Choroid plexus epithelial cell (primary cell): ENCODE results near the gene PRRT4.
A peak's percentile ranks its signal among the peaks of the same experiment; 100 is the strongest.

Experiments
- DNase-seq: peaks from one replicate; pipeline ENCODE4 v3.0.0-alpha.2; 2010; ENCODE audit warnings: low read depth
- H3K4me3 ChIP-seq: 2 replicates; pipeline ENCODE4 v1.5.1; 2011; ENCODE audit warnings: low read depth, mild to moderate bottlenecking, control low read depth, low read length, moderate library complexity
- CTCF ChIP-seq: conservative IDR thresholded peaks from 2 replicates; pipeline ENCODE4 v1.5.1; 2011; ENCODE audit warnings: low read depth, mild to moderate bottlenecking, control low read depth, inconsistent platforms, low read length, moderate library complexity

The PRRT4 gene

GRCh38 chr7:128361411-128362379 is at the start of gene PRRT4:
PRRT4 (minus strand) TSS chr7:128361690.
- peak within 1 kb of the TSS; percentile 47 for H3K4me3 ChIP-seq
- TF ChIP-seq CTCF: peak; percentile 26
- DNase-seq: peak; percentile 20

GRCh38 chr7:128410451-128410753 is 48.9 kb upstream of the PRRT4 start:
- TF ChIP-seq CTCF: no peak
- DNase-seq: no peak
- H3K4me3 ChIP-seq: peak overlapping the region; percentile 60

GRCh38 chr7:128409596-128410450 is 48.3 kb upstream of the PRRT4 start, which contains the start of gene IMPDH1:
IMPDH1 (minus strand) TSS chr7:128409982; CDS start chr7:128409901, 81 bp downstream.
- DNase-seq: peak; percentile 94
- no peak for TF ChIP-seq CTCF
- peak within 1 kb of the TSS; percentile 60 for H3K4me3 ChIP-seq

GRCh38 chr7:128408709-128409595 is 47.5 kb upstream of the PRRT4 start:
- DNase-seq: peak; percentile 40
- TF ChIP-seq CTCF: no peak
- H3K4me3 ChIP-seq: peak overlapping the region; percentile 60

GRCh38 chr7:128407751-128408708 is 46.5 kb upstream of the PRRT4 start:
- DNase-seq: no peak
- TF ChIP-seq CTCF: no peak
- H3K4me3 ChIP-seq: no peak overlapping the region

- TF ChIP-seq CTCF: no peak
- DNase-seq: peak; percentile 17
- H3K4me3 ChIP-seq: no peak overlapping the region
Measured at GRCh38 chr7:128407233-128407589, 45.7 kb upstream of the PRRT4 start.
